Measurements from ENCODE around the gene BCL7C.
"Not testable (repeated sequence)": the region's sequence is repeated elsewhere in the genome, so short reads cannot be mapped to it uniquely, and the experiment has no call there.

The BCL7C gene

GRCh38 chr16:30860729-30861128 is 33.1 kb downstream of the BCL7C start:
- not testable (repeated sequence) for DNase-seq

GRCh38 chr16:30858829-30859423 is 35.0 kb downstream of the BCL7C start:
- no peak for DNase-seq

GRCh38 chr16:30858111-30858495 is 35.8 kb downstream of the BCL7C start:
- no peak for DNase-seq

- no peak for DNase-seq
Measured at GRCh38 chr16:30853758-30854157, 40.1 kb downstream of the BCL7C start.

- no peak for DNase-seq
Measured at GRCh38 chr16:30850246-30850645, 43.6 kb downstream of the BCL7C start.

- DNase-seq, result no peak
Measured at GRCh38 chr16:30846649-30847402, 47.1 kb downstream of the BCL7C start.

- peak; percentile 45 to 66 for DNase-seq
Measured at GRCh38 chr16:30844671-30845449, 49.0 kb downstream of the BCL7C start.

- DNase-seq, result no peak
Measured at GRCh38 chr16:30844346-30844670, 49.6 kb downstream of the BCL7C start.

- DNase-seq, result no peak
Measured at GRCh38 chr16:30843501-30843900, 50.4 kb downstream of the BCL7C start.

- DNase-seq, result no peak
Measured at GRCh38 chr16:30842971-30843370, 50.9 kb downstream of the BCL7C start.

GRCh38 chr16:30841332-30841731 is 52.5 kb downstream of the BCL7C start:
- no peak for DNase-seq

- no peak for DNase-seq
Measured at GRCh38 chr16:30840611-30841010, 53.3 kb downstream of the BCL7C start.

GRCh38 chr16:30839523-30840227 is 54.2 kb downstream of the BCL7C start:
- no peak for DNase-seq

GRCh38 chr16:30838876-30839471 is 54.9 kb downstream of the BCL7C start:
- no peak for DNase-seq

GRCh38 chr16:30837904-30838303 is 56.0 kb downstream of the BCL7C start:
- no peak for DNase-seq

Data from SW 1271 (cell line).